GM10847 (cell line): Measurements from ENCODE around the gene MMP24OS.

ENCODE experiments used
- POLR2A ChIP-seq: IDR thresholded peaks from 2 replicates; pipeline ENCODE4 v1.6.1; 2011; ENCODE audit not compliant: insufficient read length; ENCODE audit errors: extremely low read depth

Gene MMP24OS

DNA sequence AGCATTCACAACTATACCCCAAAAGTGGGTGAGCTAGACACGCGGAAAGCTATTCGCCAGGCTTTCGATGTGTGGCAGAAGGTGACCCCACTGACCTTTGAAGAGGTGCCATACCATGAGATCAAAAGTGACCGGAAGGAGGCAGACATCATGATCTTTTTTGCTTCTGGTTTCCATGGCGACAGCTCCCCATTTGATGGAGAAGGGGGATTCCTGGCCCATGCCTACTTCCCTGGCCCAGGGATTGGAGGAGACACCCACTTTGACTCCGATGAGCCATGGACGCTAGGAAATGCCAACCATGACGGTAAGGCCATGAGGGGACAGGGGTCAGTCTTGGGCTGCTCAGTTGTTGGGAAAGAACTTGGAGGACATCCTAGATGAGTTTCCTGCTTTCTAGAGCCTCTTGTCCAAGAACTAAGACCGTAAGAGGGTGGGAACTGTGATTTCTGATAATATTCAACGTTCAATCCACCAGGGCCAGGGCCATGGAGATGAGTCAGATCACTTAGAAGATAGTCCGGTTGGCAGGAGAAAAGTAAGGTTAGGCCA is 23.4 kb downstream of the MMP24OS start:
- TF ChIP-seq POLR2A: no peak

DNA sequence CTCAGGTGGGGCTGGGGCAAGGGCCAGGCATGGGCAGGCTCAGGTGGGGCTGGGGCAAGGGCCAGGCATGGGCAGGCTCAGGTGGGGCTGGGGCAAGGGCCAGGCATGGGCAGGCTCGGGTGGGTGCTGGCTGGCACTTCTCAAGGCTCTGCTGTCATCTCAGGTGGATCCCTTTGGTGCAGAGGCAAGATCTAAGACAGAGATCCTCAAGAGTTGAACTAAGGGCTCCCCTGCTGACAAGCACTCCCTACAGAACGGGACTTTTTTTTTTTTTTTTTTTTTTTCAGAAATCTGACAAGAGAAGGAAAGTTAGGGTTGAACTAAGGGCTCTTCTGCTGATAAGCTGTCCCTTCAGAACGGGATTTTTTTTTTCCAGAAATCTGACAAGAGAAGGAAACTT is 24.9 kb downstream of the MMP24OS start:
- TF ChIP-seq POLR2A: no peak

DNA sequence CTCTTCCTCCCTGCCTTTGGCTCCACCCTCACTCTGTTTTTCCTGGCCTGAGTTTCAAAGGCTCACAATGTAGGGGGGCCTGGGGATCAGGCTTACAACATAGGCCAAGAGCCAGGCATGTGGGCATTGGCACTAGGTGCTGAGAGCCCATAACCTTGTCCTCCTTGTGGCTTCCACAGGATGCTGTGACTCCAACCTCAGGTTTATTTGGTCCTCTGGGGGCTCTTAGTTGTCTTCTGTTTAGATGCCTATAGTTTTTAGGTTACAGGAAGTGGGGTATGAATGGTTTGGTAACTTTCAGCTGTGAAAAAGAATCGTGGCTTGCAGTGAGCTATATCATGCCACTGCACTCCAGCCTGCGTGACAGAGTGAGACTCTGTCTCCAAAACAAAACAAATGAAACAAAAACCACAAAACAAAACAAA is 25.9 kb downstream of the MMP24OS start:
- no peak for TF ChIP-seq POLR2A

DNA sequence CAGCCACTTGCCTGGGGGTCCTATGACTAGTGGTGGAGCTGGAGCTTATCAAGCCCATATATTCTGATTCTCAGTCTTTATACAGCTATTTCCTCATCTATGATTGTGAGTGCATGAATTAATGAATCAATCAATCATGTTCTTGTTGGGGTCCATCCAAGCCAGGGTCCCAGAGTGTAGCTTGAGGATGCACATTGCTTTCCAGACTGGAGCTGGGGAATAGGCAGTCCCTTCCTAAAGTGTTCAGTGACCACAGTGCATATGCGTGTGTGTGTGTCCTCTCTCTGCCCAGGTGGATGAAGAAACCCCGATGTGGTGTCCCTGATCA is 26.3 kb downstream of the MMP24OS start:
- no peak for TF ChIP-seq POLR2A

DNA sequence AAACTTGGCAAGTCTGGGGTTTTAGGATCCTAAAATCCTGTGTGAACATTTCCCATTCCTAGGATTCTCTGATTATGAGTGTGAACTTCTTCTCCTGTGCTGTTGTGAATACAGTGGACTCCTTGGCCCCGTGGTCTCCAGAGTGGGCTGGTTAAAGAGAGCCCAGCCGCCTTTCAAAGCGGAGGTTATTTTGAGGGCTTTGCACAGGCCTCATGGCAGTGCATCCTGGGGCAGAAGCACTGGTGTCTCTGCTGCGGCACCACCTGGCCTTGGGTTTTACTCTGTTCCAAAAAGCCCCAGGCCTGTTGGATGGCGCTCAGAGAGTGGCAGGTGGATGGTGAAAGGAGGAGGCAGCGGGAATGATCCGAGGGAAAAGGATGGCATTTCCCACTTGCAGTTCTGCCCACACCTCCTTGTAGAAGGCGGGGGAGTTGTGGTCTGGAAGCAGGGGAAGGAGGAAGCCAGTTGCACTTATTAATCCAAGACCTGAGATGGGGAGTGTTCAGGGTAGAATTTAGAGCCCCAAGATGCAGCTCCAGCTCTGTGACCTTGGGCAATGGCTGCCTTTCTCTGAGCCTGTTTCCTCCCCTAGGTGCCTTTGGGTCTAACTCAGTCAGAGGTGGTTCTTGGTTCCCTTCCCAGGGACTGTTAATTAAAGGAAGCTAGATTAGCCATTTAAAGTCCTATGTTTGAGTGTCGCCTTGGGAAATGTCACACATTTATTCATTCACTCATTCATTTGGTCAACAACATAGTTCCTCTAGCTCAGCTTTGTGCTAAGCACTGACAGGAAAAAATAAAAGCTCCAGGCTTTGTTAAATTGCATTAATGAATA is 29.1 kb downstream of the MMP24OS start:
- TF ChIP-seq POLR2A: no peak

DNA sequence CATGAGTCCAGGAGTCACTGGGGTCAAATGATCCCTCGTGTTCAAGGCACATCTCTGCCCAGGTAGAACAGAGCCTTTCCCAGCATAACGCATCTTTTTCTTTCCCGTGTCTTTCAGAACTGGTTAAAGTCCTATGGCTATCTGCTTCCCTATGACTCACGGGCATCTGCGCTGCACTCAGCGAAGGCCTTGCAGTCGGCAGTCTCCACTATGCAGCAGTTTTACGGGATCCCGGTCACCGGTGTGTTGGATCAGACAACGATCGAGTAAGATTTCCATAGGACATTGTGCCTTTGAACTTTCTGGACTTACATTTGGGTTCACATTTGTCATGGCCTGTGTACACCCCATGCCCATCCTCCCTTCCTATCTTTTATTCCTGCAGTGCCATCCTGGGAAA is 31.2 kb downstream of the MMP24OS start:
- TF ChIP-seq POLR2A: no peak

DNA sequence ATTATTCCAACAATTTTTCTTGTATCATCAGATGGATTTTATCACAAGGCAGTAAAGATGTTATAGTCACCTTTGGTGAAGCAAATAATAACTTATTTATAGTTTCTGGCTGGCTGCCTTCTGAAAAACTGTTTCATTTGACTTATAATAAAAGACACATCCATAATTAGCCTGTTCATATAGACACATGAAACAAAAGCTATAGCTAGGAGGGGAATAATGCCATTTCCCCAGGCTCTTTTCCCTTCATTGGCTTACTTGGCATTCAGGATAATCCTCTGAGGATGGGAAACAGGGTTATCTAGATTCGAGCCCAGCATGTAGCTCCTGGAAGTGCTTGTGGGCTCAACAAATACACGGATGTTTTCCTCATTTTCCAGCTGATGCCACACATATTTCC is 33.9 kb downstream of the MMP24OS start:
- no peak for TF ChIP-seq POLR2A

DNA sequence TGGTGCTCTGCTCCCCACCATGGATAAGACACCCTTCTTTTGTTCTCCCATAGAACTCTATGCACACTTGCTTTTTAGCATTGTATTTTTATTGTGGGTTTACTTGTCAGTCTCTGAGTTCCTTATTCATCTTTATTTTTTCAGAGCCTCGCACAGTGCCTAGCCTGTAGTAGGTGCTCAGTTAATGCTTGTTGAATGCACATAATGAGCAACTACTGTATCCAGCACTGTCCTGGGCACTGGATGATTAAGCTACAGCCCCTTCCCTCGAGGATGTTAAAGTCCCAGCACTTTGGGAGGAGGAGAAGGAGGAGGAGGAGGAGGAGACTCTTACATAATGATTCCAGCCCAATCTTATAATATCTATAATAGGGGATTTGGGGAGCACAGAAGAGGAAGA is 34.6 kb downstream of the MMP24OS start:
- TF ChIP-seq POLR2A: no peak

DNA sequence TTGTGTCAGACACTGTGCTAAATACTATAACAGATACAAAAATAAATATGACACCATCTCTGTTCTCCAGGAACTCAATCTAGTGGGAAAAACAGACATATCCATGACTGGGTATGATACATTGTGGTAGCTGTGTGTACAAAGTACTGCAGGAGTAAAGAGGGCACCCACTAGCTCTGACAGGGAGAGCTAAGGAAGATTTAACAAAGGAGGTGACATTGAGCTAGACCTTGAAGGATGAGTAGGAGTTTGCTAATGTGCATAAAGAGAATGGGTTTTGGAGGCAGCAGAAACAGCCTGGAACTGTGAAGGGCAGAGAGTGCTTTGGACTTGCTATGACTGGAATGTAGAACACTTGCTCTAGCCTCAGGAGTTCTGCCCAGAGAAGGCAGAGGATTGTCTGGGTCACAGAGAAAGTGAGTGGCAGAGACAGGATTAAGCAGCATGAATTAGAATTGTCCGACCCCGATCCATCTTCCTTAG is 37.1 kb downstream of the MMP24OS start:
- TF ChIP-seq POLR2A: no peak

DNA sequence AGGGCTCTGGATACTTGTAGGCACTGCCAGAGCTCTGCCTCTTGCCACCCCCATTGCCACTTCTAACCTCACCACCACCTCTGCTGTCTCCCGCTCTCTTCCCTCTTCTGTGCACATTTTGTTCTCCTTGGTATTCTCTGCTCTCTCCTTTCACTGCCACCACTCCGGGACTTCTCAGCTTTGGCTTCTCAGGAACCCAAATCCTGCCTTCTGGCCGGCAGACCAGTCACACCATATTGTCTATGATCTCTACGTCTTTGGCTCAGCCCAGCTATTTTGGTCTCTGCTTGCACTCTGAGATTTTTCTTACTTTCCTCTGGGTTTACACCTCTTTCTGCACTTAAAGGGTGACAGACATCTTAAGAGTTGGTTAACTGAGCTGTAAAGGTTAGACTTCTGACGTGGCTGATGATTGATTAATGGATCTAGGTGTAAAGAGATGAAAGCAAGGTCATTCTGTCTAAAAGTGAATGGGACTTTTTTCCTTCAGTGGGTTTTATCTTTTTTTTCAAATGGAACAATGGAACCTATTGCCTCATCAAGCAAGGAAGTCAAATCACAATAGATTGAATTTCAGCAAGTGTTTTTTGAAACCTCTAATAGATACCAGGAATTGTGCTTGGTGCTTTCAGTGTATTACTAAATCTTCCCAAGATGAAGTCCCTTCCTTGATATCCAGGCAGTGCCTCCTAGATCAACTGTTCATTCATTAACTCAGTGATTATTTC is 37.7 kb downstream of the MMP24OS start:
- no peak for TF ChIP-seq POLR2A

DNA sequence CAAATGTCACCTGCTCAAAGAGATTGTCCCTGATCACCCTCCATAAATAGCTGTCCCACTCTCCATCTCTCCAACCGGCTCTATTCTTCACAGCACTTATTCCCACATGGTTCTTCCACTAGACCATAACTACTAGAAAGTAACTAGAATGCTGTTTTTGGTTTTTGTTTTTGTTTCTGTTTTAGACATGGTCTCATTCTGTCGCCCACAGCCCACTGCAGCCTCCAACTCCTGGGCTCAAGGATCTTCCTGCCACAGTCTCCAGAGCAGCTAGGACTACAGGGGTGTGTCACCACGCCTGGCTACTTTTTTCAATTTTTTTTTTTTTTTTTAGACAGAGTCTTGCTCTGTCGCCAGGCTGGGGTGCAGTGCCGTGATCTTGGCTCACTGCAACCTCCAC is 39.2 kb downstream of the MMP24OS start:
- no peak for TF ChIP-seq POLR2A

DNA sequence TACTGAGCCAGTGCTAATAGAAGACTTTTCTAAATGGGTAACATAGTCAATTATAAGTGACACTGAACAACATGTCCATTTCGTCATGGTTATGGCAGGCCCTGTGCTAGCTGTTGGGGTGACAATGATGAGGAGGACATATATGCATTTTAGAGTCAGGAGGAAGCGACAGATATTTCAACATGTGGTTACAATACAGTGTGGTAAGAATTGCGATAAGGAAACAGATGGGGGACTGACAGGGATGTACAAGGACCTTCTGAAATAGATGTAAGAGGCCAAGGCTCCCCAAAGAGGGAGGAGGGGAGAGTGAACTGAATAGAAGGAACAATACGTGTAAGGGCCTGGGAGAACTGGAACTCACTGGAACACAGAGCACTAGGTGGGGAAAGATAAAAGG is 39.8 kb downstream of the MMP24OS start:
- no peak for TF ChIP-seq POLR2A

DNA sequence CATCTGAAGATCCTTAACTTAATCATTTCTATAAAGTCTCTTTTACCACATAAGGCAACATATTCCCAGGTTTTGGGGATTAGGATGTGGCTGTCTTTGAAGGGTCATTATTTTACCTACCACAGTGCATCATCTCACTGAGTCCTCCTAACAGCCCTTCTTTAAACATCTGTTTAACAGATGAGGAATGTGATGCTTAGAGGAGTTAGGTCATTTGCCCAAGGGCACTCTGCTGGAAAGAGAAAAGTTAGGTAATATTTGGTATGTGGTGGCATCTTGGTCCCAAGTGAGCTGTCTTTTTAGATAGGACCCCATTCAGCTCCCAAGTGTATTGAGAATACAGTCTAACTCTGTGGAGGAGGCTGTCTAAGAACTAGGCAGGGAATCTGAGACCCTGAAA is 40.4 kb downstream of the MMP24OS start:
- TF ChIP-seq POLR2A: no peak

DNA sequence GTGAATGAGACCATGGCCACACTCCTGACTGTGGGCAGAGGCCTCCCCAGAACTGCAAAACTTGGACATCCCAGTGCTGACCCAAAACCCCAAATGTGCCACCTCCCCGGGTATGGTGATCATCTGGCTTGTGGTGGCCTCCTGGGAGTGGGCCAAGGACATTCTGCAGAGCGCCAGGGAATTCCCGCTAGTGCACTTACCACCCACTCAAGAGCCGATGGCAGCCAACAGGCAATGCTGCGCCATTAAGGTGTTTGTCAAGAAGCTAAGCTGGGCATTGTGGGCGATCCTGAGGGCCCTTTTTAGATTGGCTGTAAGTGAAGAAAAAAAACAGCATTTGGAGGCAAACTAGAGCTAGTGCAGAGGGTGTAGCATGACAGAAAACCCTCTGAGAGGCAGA is 42.0 kb downstream of the MMP24OS start:
- no peak for TF ChIP-seq POLR2A

DNA sequence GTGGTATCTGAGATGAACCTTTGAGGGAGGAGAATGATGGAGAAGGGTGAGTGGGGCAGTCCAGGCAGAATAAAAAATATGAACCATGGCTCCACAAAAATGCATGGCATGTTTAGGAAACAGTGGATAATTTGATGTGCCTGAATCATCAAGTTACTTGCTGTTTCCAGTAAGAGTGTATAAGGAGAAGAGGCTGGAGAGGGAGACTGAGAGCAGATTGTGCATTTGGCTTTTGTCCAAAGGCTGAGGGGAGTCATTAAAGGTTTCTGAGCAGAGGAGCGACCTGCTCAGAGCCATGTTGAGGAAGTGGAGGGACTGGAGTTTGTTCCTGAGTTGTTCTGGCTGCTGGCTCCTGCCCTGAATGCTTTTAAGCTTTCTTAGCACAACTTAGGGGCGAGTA is 45.3 kb downstream of the MMP24OS start:
- TF ChIP-seq POLR2A: no peak
